Aorta (tissue), 5 donors: ENCODE results near the gene CDHR2. TPM values are rescaled to one million over a fixed set of nuclear protein-coding genes. Genes with fewer than 3 reads are reported as not detected.

Source experiments
- ATAC-seq: fragments of 200-7000 bp; cut with Tn5 transposase; one replicate; pipeline ENCODE4 v1.9.1; 2022; ENCODE audit warnings: moderate library complexity; ENCODE audit not compliant: low FRiP score
- DNase-seq, 2 donors: peaks; one replicate each; pipeline ENCODE4 v3.0.0-alpha.2; 2020
- H3K27ac ChIP-seq, 2 donors: one replicate each; pipeline ENCODE4 v1.5.1; 2013; ENCODE audit warnings: low read length in 2 of 2, mild to moderate bottlenecking in 2 of 2, moderate library complexity in 2 of 2, control low read depth in 1 of 2, inconsistent platforms in 1 of 2, low read depth in 1 of 2
- H3K27me3 ChIP-seq, 2 donors: one replicate each; pipeline ENCODE4 v1.6.1; 2013; ENCODE audit warnings: control low read depth in 1 of 2, low read length in 1 of 2, mild to moderate bottlenecking in 1 of 2, moderate library complexity in 1 of 2; ENCODE audit not compliant: insufficient read depth in 2 of 2, control insufficient read depth in 1 of 2
- H3K36me3 ChIP-seq, 2 donors: one replicate each; pipeline ENCODE4 v1.6.1; 2013; ENCODE audit warnings: control low read depth in 1 of 2, low read length in 1 of 2, mild to moderate bottlenecking in 1 of 2; ENCODE audit not compliant: insufficient read depth in 2 of 2, control insufficient read depth in 1 of 2
- H3K4me1 ChIP-seq, 2 donors: one replicate each; pipeline ENCODE4 v1.6.1; 2013; ENCODE audit warnings: low read length in 2 of 2, control low read depth in 1 of 2, mild to moderate bottlenecking in 1 of 2, moderate library complexity in 1 of 2; ENCODE audit not compliant: insufficient read depth in 2 of 2, control insufficient read depth in 1 of 2
- H3K4me3 ChIP-seq, 2 donors: one replicate each; pipeline ENCODE4 v1.5.1; 2013; ENCODE audit warnings: low read length in 2 of 2, control low read depth in 1 of 2, mild to moderate bottlenecking in 1 of 2
- H3K9me3 ChIP-seq: one replicate; pipeline ENCODE4 v1.6.1; 2013; ENCODE audit warnings: mild to moderate bottlenecking, low read length; ENCODE audit not compliant: control insufficient read depth
- WGBS, 2 donors: extraction: QIAGEN DNeasy Blood & Tissue Kit; methylation state at CpG; one replicate each; pipeline ENCODE4 v1.1.7; 2013; 5-methylcytosine and 5-hydroxymethylcytosine counted together
- intact Hi-C, 2 donors: fragments of 100-400 bp; cut with DNase I; formaldehyde crosslinking; loops; one replicate each; pipeline versions ENCODE4 v1.14.2 to v1.15.0; 2022
- polyA plus RNA-seq, 2 donors: library from polyadenylated mRNA; stranded (reverse); fragments of 200-250 nt; gene quantifications; one replicate each; pipeline ENCODE4 v1.2.3, GENCODE V29; 2013
- total RNA-seq, 2 donors: library from RNA; stranded (reverse); fragmentation: NEBNext Ultra II Directional; extraction: Animal tissue kit (Norgen Biotek cat#: 25700); gene quantifications; one replicate each; pipeline ENCODE4 v1.2.1, GENCODE V29; 2021
- donor health status: healthy with polysubstance abuse.
- donor health status: Bipolar disorder and iron deficiency.
- donor health status: DM: no; HTN: no; CAD: no.
- donor health status: DM: no; HTN: no; CAD: no.
- donor health status: DM: yes; HTN: yes; CAD: no.

The CDHR2 gene
- total and polyA plus RNA-seq, 4 donors = 0.08 to 21.5 TPM; not detected in 2

DNA sequence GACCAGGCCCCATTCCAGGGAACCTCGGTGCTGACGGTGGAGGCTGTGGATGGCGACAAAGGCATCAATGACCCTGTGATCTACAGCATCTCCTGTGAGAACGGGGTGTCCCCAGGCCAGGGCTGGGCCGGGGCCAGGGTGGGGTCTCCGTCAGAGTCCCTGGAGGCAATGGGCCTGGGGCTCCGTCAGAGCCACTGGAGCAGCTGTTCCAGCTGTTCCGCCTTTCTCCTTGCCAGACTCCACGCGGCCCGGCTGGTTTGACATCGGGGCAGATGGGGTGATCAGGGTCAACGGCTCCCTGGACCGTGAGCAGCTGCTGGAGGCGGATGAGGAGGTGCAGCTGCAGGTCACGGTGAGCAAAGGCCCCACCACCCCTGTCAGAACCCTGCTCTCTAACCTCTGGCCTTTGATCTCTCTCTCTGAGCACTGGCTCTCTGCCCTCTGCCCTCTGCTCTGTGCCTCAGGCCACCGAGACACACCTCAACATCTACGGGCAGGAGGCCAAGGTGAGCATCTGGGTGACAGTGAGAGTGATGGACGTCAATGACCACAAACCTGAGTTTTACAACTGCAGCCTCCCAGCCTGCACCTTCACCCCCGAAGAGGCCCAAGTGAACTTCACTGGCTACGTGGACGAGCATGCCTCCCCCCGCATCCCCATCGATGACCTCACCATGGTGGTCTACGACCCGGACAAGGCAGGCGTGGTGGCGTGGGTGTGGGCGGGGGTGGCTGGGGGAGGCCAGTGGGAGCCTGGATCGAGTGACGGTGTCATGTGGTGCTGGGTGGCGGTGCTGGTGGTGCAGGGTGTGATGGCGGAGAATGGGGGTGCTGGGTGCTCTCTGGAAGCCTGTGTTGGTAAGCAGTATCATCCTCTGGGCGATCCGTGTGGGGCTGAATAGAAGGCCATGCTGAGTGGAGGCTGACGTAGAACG, 26.6 kb downstream of the CDHR2 start:
- DNase-seq (peak in 1 of 2 donors; percentile 42), ATAC-seq (no peak)
- H3K27me3 ChIP-seq = no peaks in the 10 kb centered on the region
- no peaks in the 10 kb centered on the region for H3K9me3 ChIP-seq
- no peak overlapping the region for H3K4me3 ChIP-seq
- no peaks in the 10 kb centered on the region for H3K36me3 ChIP-seq
- intact Hi-C loops = no loop called here
- H3K4me1 ChIP-seq = no peaks in the 10 kb centered on the region
- H3K27ac ChIP-seq = no peak overlapping the region
- WGBS, 2 donors = 73 to 81% methylated on average over 34 to 37 of the region's 37 CpGs

- ATAC-seq = no peak
- 80 to 82% methylated on average over 31 to 36 of the region's 36 CpGs for WGBS, 2 donors
- intact Hi-C loops = no loop called here
These were observed 28.4 kb downstream of the CDHR2 start for GRCh38 chr5:176577312-176578176.

DNA sequence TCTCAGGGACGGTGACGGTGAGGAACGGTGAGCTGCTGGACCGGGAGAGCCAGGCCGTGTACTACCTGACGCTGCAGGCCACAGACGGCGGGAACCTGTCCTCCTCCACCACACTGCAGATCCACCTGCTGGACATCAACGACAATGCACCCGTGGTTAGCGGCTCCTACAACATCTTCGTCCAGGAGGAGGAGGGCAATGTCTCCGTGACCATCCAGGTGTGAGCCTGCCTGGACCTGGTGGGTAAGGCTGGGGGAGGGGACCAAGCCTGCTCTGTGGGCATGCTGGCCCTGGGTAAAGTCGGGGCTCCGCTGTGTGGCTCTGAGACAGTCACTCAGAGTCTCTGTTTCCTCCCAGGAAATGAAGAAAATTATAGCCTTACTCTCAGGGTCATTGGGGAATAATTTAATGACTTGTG, 29.3 kb downstream of the CDHR2 start:
- WGBS, 2 donors = 28 to 29% methylated on average over 15 of the region's 15 CpGs
- no peak for ATAC-seq
- no peaks in the 10 kb centered on the region for H3K36me3 ChIP-seq
- DNase-seq = peak in 1 of 2 donors; percentile 65
- no peaks in the 10 kb centered on the region for H3K9me3 ChIP-seq
- H3K4me3 ChIP-seq = no peak overlapping the region
- intact Hi-C loops = no loop called here
- no peaks in the 10 kb centered on the region for H3K4me1 ChIP-seq
- no peak overlapping the region for H3K27ac ChIP-seq
- H3K27me3 ChIP-seq = no peaks in the 10 kb centered on the region

More at GRCh38 chr5:176577312-176578176, 28.4 kb downstream of the CDHR2 start:
- peak in 1 of 2 donors; percentile 70 for DNase-seq
- Histone ChIP-seq H3K36me3 (no peaks in the 10 kb centered on the region), H3K4me3 (no peak overlapping the region), H3K27ac (no peak overlapping the region), H3K27me3 (no peaks in the 10 kb centered on the region), H3K4me1 (no peaks in the 10 kb centered on the region), H3K9me3 (no peaks in the 10 kb centered on the region)

- H3K27me3 ChIP-seq = no peaks in the 10 kb centered on the region
- intact Hi-C loops = no loop called here
- peaks cover 4% of the 10 kb centered on the region for H3K9me3 ChIP-seq
- H3K4me3 ChIP-seq = no peak overlapping the region
- ATAC-seq = no peak
- peak in 1 of 2 donors; percentile 46 for DNase-seq
- no peaks in the 10 kb centered on the region for H3K4me1 ChIP-seq
- WGBS, 2 donors = 46 to 56% methylated on average over 4 of the region's 4 CpGs
- H3K27ac ChIP-seq = no peak overlapping the region
- no peaks in the 10 kb centered on the region for H3K36me3 ChIP-seq
These were observed 30.2 kb downstream of the CDHR2 start for GRCh38 chr5:176579323-176579722.

DNA sequence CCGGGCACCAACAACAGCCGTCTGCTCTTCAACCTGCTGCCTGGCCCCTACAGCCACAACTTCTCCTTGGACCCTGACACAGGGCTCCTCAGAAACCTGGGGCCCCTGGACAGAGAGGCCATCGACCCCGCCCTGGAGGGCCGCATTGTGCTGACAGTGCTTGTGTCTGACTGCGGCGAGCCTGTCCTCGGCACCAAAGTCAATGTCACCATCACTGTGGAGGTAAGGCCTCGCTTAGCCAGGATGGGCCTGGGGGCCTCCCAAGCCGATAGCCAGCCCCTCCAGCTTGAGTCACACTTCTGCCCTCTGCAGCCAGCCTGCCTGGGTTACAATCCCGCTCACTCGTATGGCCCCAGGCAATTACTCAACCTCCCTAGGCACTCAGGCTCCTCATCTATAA, 32.2 kb downstream of the CDHR2 start:
- intact Hi-C loops = no loop called here
- H3K27me3 ChIP-seq = no peaks in the 10 kb centered on the region
- H3K9me3 ChIP-seq = peaks cover 13% of the 10 kb centered on the region
- ATAC-seq (no peak), DNase-seq (no peak)
- WGBS, 2 donors = 89% methylated on average over 12 of the region's 12 CpGs
- H3K27ac ChIP-seq = no peak overlapping the region
- no peaks in the 10 kb centered on the region for H3K4me1 ChIP-seq
- no peak overlapping the region for H3K4me3 ChIP-seq
- no peaks in the 10 kb centered on the region for H3K36me3 ChIP-seq

DNA sequence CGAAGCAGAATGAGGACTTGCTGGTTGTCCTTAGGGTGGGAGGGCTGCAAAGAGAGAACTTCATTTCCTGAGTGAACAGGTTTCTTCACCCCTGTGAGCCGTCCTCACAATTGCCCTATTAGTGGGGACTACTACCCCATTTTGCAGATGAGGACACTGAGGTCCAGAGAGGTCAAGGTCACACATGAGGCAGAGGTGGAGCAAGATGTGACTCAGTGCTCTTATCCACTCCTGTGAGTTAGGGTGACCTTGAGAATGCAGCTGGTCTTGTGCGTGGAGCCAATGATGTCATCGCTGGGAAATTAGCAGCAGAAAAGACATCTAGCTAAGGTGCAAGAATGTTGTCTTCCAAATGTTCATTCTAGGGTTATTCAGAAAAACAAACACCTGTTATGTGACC, 33.9 kb downstream of the CDHR2 start:
- no peak overlapping the region for H3K4me3 ChIP-seq
- DNase-seq = no peak
- H3K27ac ChIP-seq = no peak overlapping the region
- H3K36me3 ChIP-seq = no peaks in the 10 kb centered on the region
- H3K4me1 ChIP-seq = no peaks in the 10 kb centered on the region
- WGBS, 2 donors = 79 to 84% methylated on average over 4 of the region's 4 CpGs
- no peaks in the 10 kb centered on the region for H3K27me3 ChIP-seq
- intact Hi-C loops = no loop called here
- H3K9me3 ChIP-seq = peaks cover 13% of the 10 kb centered on the region
- no peak for ATAC-seq

DNA sequence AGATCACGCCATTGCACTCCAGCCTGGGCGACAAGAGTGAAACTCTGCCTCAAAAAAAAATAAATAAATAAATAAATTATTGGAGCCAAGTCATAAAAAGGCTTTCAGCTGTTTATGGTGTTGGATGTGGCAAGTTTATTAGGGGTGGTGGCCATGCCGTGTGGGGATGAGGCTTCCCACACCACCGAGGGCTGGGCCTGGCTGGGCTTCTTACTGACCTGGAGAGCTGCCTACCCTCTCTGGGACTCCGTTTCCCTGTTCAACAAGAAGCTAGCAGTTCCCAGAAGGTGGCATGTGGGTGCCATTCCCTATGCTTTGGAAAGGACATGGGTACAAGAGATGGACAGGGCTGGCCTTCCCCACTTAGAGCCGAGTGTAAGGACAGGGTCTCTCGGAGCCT, 38.3 kb downstream of the CDHR2 start:
- no peak for DNase-seq
- peaks cover 13% of the 10 kb centered on the region for H3K9me3 ChIP-seq
- no peak for ATAC-seq
- no peaks in the 10 kb centered on the region for H3K27me3 ChIP-seq
- WGBS, 2 donors = 88 to 89% methylated on average over 7 of the region's 7 CpGs
- no peak overlapping the region for H3K27ac ChIP-seq
- H3K4me1 ChIP-seq = no peaks in the 10 kb centered on the region
- intact Hi-C loops = no loop called here
- H3K4me3 ChIP-seq = no peak overlapping the region
- no peaks in the 10 kb centered on the region for H3K36me3 ChIP-seq

DNA sequence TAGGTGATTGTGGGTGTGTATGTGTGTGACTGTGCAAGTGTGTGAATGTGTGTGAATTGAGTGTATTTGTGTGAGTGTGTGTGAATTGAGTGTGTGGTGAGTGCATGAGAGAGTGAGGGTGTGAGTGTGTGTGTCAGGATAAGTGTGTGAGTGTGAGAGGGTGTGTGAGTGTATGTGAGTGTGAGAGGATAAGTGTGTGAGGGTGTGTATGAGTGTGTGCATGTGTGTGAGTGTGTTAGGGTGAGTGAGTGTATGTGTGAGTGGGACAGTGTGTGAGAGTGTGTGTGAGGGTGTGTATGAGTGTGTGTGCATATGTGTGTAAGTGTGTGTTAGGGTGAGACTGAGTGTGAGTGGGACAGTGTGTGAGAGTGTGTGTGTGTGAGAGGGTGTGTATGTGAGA, 39.2 kb downstream of the CDHR2 start:
- ATAC-seq (no peak), DNase-seq (no peak)
- Histone ChIP-seq H3K9me3 (peaks cover 13% of the 10 kb centered on the region), H3K4me1 (no peaks in the 10 kb centered on the region), H3K27ac (no peak overlapping the region), H3K36me3 (no peaks in the 10 kb centered on the region), H3K27me3 (no peaks in the 10 kb centered on the region), H3K4me3 (no peak overlapping the region)
- intact Hi-C loops = no loop called here
